ENCODE measurements around the gene MYBL2.

Gene MYBL2

DNA sequence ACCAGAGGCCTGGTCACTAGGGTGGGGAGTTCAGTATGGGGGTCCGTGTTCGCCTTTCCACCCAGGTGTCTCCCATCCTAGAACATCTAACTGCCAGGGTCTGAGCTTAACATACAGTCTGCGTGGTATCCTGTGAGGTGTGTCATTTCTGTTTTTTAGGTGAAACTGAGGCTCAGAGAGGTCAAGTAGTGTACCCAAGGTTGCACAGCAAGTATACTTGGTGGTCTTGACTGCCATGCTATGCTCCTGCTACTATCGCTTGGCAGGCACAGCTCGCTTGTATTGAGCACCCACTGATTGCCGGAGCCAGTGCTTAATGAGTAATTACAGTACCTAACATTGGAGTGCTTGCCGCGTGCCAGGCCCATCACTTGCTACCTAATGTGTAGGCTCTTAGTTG, 33.7 kb downstream of the MYBL2 start:
- H3K4me1 Mint-ChIP-seq = peaks cover 15% of the 10 kb centered on the region
- peaks cover 21% of the 10 kb centered on the region for H3K36me3 Mint-ChIP-seq
- no peaks in the 10 kb centered on the region for H3K9me3 Mint-ChIP-seq
- ATAC-seq = no peak
- H3K4me3 Mint-ChIP-seq = no peak overlapping the region
- peak overlapping the region; percentile 82 for H3K27ac Mint-ChIP-seq
- no peak for DNase-seq (ENCODE audit: low spot score in 2 of 2)

DNA sequence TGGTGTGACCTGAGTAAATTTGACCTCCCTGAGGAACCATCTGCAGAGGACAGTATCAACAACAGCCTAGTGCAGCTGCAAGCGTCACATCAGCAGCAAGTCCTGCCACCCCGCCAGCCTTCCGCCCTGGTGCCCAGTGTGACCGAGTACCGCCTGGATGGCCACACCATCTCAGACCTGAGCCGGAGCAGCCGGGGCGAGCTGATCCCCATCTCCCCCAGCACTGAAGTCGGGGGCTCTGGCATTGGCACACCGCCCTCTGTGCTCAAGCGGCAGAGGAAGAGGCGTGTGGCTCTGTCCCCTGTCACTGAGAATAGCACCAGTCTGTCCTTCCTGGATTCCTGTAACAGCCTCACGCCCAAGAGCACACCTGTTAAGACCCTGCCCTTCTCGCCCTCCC, 35.6 kb downstream of the MYBL2 start:
- ATAC-seq (no peak), DNase-seq (ENCODE audit: low spot score in 2 of 2) (no peak)
- Mint-ChIP-seq H3K4me3 (no peak overlapping the region), H3K4me1 (peaks cover 15% of the 10 kb centered on the region), H3K9me3 (no peaks in the 10 kb centered on the region), H3K36me3 (peaks cover 33% of the 10 kb centered on the region), H3K27ac (no peak overlapping the region)

DNA sequence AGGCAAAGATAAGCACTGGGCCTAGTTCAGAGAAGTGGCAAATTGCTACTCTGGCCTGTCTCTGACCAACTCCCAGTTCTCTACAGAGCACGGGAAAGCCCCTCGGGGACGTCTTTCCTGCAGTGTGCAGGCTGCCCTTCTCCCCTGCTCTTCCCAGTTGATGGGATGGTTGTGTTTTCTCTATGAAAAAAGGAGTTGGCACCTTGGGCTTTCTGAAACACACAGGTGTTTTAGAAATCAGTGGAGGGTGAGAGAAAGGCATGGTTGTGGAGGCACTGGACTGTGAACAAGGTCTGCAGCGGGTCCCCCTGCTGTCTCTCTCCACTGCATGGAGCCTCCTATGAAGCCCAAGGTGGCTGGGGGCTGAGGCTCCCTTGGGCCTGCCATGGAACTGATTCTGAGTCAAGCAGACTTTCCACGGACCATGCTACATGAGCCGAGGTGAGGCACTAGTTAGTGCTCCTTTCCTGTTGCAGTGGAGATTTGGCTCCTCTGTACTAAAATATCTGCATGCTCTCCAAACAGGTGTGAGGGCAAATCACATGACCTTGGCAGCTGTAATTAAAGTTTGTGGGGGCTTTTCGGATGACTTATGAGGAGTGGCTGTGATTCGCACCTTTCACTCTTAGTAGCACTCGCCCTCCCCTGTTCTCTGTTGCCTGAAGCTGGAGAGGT, 43.6 kb downstream of the MYBL2 start:
- H3K4me3 Mint-ChIP-seq = no peak overlapping the region
- DNase-seq (ENCODE audit: low spot score in 2 of 2) (no peak), ATAC-seq (peak; percentile 14)
- H3K27ac Mint-ChIP-seq = no peak overlapping the region
- H3K4me1 Mint-ChIP-seq = no peaks in the 10 kb centered on the region
- H3K9me3 Mint-ChIP-seq = no peaks in the 10 kb centered on the region
- H3K36me3 Mint-ChIP-seq = peaks cover 42% of the 10 kb centered on the region

DNA sequence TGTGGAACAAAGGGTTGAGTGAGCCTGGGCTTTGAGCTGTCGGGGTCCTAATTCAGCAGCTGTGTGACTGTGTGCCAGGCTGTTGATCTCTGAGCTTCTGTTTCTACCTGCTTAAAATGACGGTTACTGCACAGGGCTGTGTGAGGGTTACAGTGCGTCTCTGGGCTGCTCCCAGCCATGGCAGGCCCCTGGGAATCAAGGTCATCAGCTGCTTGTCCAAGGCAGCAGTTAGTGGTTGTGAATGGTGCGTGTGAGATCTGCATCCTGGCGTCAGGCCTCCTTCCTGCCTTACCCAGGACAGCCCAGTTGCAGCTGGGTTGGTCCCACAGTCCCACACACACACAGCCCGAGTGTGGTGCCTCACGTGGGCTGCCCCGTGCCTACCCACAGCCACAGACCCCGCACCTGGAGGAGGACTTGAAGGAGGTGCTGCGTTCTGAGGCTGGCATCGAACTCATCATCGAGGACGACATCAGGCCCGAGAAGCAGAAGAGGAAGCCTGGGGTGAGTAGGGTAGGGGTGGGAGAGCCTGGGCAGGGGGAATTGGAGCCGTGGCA, 44.3 kb downstream of the MYBL2 start:
- ATAC-seq = peak; percentile 33
- H3K9me3 Mint-ChIP-seq = no peaks in the 10 kb centered on the region
- H3K4me1 Mint-ChIP-seq = no peaks in the 10 kb centered on the region
- H3K36me3 Mint-ChIP-seq = peaks cover 35% of the 10 kb centered on the region
- no peak overlapping the region for H3K4me3 Mint-ChIP-seq
- DNase-seq (ENCODE audit: low spot score in 2 of 2) = no peak
- H3K27ac Mint-ChIP-seq = peak overlapping the region; percentile 32

DNA sequence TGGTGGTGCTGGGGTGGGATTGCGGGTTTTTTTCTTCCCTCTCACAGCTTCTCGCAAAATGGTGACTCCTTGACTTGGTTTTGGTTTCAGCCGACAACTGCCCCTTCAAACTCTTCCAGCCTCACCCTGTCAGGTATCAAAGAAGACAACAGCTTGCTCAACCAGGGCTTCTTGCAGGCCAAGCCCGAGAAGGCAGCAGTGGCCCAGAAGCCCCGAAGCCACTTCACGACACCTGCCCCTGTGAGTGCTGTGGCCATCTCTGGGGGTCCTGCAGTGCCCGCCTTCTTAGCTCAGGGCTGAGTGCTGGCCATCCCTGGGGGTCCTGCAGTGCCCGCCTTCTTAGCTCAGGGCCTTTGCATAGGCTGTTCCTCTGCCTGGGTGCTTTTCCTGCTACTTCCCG, 48.1 kb downstream of the MYBL2 start:
- DNase-seq (ENCODE audit: low spot score in 2 of 2) (no peak), ATAC-seq (no peak)
- H3K9me3 Mint-ChIP-seq = peaks cover 1% of the 10 kb centered on the region
- H3K36me3 Mint-ChIP-seq = peaks cover 18% of the 10 kb centered on the region
- no peak overlapping the region for H3K4me3 Mint-ChIP-seq
- H3K4me1 Mint-ChIP-seq = no peaks in the 10 kb centered on the region
- H3K27ac Mint-ChIP-seq = no peak overlapping the region

DNA sequence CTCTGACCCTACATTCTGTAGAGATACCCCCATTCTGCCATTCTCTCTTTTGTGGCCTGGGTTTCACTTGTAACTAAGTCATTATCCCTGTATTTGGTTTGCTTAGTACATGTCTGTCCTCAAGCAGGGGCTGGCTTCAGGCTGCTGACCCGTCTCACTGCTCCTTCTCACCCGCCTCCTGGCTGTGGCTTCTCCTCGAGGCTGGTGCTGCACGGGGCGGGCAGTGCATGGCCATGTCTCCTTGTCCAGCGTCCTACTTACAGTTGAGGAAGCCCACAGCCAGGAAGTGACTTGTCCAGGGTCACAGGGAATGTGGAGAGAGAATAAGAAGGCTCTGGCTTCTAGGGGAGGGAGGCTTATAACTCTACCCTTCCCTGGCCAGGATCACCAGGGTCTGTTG, 48.6 kb downstream of the MYBL2 start:
- Mint-ChIP-seq H3K4me1 (no peaks in the 10 kb centered on the region), H3K36me3 (peaks cover 18% of the 10 kb centered on the region), H3K9me3 (peaks cover 2% of the 10 kb centered on the region), H3K4me3 (no peak overlapping the region), H3K27ac (no peak overlapping the region)
- no peak for DNase-seq (ENCODE audit: low spot score in 2 of 2)
- ATAC-seq = no peak

DNA sequence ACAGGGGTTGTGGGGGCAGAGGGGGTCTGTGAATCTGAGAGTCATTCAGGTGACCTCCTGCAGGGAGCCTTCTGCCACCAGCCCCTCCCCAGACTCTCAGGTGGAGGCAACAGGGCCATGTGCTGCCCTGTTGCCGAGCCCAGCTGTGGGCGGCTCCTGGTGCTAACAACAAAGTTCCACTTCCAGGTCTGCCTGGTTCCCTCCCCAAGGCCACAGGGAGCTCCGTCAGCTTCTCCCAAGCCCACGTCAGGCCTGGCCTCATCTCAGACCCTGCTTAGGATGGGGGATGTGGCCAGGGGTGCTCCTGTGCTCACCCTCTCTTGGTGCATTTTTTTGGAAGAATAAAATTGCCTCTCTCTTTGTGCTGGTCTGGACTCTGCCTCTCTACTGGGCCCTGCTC, 49.2 kb downstream of the MYBL2 start:
- no peak overlapping the region for H3K4me3 Mint-ChIP-seq
- no peak overlapping the region for H3K27ac Mint-ChIP-seq
- no peaks in the 10 kb centered on the region for H3K4me1 Mint-ChIP-seq
- no peak for DNase-seq (ENCODE audit: low spot score in 2 of 2)
- peaks cover 2% of the 10 kb centered on the region for H3K9me3 Mint-ChIP-seq
- ATAC-seq = no peak
- peaks cover 14% of the 10 kb centered on the region for H3K36me3 Mint-ChIP-seq

DNA sequence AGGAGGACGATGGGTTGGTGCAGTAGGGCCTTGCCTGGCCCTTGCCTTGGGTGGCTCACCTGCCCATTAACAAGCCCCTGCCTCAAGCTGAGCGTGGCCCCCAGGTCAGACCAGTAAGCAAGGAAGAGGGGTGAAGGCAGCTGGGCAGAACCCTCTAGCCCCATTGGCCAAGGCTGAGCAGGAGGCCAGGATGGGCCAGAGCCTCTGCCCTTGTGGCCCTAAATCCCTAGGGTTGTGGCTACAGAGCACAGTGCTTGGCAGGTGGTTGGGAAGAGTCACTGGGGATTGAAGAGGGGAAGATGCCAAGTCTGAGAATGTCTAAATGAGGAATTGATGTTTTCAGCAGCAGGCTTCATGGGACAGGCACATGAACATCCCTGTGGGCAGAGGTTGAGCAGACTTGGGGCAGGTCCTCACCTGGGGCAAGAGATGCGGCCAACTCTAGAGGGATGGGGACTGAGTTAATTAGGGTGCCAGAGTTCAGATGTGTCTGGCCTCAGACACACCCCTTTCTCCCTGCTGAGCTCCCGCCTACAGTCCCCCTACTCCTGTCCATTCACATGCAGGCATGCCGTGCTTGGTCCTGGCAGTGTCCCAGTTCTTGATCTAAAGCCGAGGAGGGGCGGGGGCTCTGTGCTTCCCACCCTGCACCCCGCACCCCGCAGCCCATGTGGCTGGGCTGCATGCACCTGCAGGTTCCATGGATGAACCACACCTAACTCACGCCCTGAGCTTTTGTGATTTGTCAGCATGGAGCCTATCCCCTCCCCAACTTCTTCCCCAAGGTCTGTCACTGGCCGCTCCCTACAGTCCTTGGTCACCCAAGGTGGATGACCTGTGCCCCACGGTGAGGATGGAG, 50.1 kb downstream of the MYBL2 start:
- Mint-ChIP-seq H3K4me1 (peaks cover 2% of the 10 kb centered on the region), H3K36me3 (peaks cover 13% of the 10 kb centered on the region), H3K27ac (no peak overlapping the region), H3K4me3 (no peak overlapping the region), H3K9me3 (peaks cover 2% of the 10 kb centered on the region)
- no peak for DNase-seq (ENCODE audit: low spot score in 2 of 2)
- ATAC-seq = no peak

DNA sequence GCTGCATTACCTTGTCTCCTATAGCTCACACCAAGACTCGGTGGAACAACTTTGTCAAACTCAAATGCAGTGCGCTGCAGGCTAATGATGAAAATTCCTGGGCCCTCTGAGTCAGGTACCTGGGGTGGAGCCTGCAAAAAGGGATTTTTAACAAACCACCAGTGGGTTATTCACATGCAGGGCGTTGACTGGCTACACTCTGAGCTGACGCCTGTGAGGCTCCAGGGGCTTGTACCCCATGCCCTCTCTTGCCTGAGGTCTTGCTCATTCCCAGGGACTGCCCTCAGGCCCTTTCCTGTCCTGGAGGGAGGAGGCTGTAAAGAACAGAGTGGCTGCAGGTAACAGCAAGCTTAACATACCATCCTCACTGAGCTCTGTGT, 50.7 kb downstream of the MYBL2 start:
- H3K4me3 Mint-ChIP-seq = no peak overlapping the region
- H3K27ac Mint-ChIP-seq = no peak overlapping the region
- peaks cover 13% of the 10 kb centered on the region for H3K36me3 Mint-ChIP-seq
- H3K9me3 Mint-ChIP-seq = peaks cover 2% of the 10 kb centered on the region
- H3K4me1 Mint-ChIP-seq = peaks cover 6% of the 10 kb centered on the region
- no peak for DNase-seq (ENCODE audit: low spot score in 2 of 2)
- no peak for ATAC-seq

DNA sequence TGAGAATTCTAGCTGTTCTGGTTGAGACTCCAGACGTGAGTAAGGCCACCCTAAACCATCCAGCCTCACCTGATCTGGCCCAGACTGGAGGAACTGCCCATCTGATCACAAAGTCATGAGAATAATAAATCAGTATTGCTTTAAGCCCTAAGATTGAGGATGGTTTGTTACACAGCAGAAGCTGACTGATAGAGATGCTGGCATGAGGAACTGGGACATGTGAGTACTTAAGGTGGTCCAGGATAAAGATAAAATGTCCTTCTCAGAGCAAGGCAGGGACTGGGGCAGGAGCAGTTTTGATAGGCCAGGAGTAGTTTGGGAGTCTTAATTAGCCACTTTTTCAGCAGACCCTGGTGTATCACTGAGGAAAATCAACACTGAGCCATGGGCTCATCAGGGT, 53.1 kb downstream of the MYBL2 start:
- DNase-seq (ENCODE audit: low spot score in 2 of 2) (no peak), ATAC-seq (no peak)
- H3K9me3 Mint-ChIP-seq = peaks cover 2% of the 10 kb centered on the region
- no peak overlapping the region for H3K27ac Mint-ChIP-seq
- H3K4me1 Mint-ChIP-seq = peaks cover 6% of the 10 kb centered on the region
- H3K36me3 Mint-ChIP-seq = no peaks in the 10 kb centered on the region
- no peak overlapping the region for H3K4me3 Mint-ChIP-seq

DNA sequence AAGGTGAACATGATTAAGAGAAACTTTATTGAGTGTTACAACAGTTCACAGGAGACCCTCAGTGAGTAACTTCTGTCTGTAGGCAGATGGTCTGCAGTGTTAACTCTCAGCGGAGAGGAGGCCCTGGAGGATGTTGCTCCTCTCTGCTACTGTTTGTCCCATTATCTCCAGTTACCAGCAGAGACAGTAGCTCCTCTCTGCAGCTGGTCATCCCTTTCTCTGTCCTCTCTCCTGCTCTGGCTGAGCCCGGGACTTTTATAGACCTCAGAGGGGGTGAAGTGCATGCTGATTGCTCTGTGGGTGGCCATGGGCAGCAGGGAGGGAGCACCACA, 54.1 kb downstream of the MYBL2 start:
- peaks cover 6% of the 10 kb centered on the region for H3K4me1 Mint-ChIP-seq
- no peak overlapping the region for H3K4me3 Mint-ChIP-seq
- no peak for ATAC-seq
- no peak overlapping the region for H3K27ac Mint-ChIP-seq
- no peak for DNase-seq (ENCODE audit: low spot score in 2 of 2)
- no peaks in the 10 kb centered on the region for H3K36me3 Mint-ChIP-seq
- H3K9me3 Mint-ChIP-seq = peaks cover 2% of the 10 kb centered on the region

DNA sequence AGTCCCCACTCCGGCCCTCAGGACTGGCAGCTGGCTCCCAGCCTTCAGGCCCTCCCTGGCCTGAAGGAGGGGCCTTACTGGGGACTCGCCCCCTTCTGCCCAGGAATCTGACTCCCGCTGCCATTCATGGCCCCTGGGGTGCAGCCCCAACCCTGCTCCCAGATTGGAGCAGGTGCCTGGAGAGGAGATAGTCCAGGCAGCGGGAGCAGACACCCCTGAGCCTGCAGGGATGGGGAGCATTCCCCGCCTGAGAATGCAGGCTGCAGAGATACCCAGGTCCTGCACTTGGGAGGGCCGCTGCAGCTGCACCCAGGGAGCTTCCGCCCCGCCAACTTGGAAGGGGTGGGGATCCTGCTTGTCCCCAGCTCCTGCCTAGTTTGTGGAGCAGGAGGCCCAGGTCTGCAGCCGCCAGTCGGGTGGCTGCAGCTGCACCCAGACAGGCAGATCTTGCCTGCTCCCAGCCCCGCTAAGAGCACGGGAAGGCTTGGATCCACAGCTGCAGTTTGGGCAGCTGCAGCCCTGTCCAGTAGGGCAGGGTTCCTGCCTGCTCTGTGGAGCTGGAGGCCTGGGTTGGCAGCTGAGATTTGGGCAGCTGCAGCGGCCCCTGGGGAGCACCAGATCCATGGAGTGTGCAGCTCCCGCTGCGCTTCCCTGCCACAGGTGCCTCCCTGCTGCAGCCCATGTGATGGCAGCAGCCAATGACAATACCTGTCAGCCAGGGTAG, 54.7 kb downstream of the MYBL2 start:
- ATAC-seq (peak; percentile 43), DNase-seq (ENCODE audit: low spot score in 2 of 2) (no peak)
- Mint-ChIP-seq H3K4me3 (no peak overlapping the region), H3K27ac (no peak overlapping the region), H3K9me3 (peaks cover 2% of the 10 kb centered on the region), H3K4me1 (peaks cover 6% of the 10 kb centered on the region), H3K36me3 (no peaks in the 10 kb centered on the region)

DNA sequence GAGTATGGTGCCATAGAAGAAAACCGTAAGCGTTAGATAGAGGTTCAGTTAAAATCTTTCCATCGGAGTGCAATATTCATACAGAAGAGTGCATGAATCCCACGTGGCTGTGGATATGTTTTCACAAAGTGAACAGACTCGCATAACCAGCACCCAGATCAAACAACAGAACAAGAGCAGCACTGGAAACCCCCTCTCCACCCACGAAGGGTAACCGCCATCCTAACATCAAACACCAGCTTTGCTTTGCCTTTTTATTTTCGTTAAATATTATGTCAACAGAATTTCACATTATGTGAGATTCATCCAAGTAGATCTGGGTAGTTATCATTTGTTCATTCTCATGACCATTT, 55.2 kb downstream of the MYBL2 start:
- Mint-ChIP-seq H3K27ac (no peak overlapping the region), H3K4me3 (no peak overlapping the region), H3K36me3 (no peaks in the 10 kb centered on the region), H3K4me1 (peaks cover 6% of the 10 kb centered on the region), H3K9me3 (peaks cover 2% of the 10 kb centered on the region)
- ATAC-seq (peak; percentile 4), DNase-seq (ENCODE audit: low spot score in 2 of 2) (no peak)

DNA sequence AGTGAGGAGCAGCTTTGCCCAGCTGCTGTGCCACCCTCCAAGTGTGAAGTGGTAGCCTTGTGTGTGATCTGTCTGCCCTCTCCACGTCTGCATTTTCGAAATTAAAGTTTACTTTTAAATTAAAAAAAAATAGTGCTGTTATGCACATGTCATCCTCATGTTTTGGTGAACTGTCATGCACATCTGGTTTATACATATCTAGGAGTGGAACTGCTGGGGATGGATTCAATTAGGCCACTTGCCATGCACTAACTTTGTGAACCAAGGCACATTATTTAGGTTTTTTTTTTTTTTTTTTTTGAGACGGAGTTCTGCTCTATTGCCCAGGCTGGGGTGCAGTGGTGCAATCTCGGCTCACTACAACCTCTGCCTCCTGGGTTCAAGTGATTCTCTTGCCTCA, 56.3 kb downstream of the MYBL2 start:
- H3K4me3 Mint-ChIP-seq = no peak overlapping the region
- no peak overlapping the region for H3K27ac Mint-ChIP-seq
- DNase-seq (ENCODE audit: low spot score in 2 of 2) (no peak), ATAC-seq (no peak)
- peaks cover 2% of the 10 kb centered on the region for H3K9me3 Mint-ChIP-seq
- no peaks in the 10 kb centered on the region for H3K36me3 Mint-ChIP-seq
- H3K4me1 Mint-ChIP-seq = peaks cover 6% of the 10 kb centered on the region

DNA sequence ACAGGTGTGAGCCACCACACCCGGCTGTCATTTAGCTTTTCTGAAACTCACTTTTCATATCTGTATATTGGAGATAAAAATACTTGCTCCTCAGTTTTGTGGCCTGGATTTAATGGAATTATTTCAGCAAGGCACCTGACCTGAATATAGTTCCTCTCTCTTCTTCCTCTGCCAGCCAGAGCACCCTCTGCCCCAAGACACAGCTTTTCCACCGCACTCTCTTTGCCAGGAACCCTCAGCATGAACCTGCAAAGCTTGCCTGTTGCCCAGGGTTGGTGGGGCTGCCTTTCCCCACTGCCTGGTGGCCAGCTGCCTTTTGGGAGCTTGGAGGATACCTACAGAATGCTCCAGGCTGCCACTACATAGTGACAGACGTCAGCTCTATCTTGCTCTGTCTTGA, 56.8 kb downstream of the MYBL2 start:
- Mint-ChIP-seq H3K9me3 (peaks cover 2% of the 10 kb centered on the region), H3K4me1 (peaks cover 6% of the 10 kb centered on the region), H3K4me3 (no peak overlapping the region), H3K36me3 (no peaks in the 10 kb centered on the region), H3K27ac (no peak overlapping the region)
- ATAC-seq (no peak), DNase-seq (ENCODE audit: low spot score in 2 of 2) (no peak)

DNA sequence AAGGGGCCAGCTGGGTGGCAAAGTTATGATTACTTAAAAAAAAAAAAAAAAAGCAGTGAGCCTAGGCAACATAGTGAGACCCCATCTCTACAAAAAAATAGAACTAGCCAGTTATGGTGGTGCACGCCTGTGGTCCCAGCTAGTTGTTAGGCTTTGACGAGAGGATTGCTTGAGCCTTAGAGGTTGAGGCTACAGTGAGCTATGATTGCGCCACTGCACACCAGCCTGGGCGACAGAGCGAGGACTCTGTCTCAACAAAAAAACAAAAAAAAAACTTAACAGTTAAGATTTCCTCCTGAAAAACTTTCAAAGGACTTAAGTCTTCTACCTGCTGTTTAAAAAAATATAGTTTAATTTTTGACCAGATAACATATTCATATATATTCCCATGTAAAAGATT, 57.5 kb downstream of the MYBL2 start:
- ATAC-seq (no peak), DNase-seq (ENCODE audit: low spot score in 2 of 2) (no peak)
- no peak overlapping the region for H3K4me3 Mint-ChIP-seq
- no peak overlapping the region for H3K27ac Mint-ChIP-seq
- peaks cover 2% of the 10 kb centered on the region for H3K9me3 Mint-ChIP-seq
- H3K4me1 Mint-ChIP-seq = peaks cover 6% of the 10 kb centered on the region
- H3K36me3 Mint-ChIP-seq = no peaks in the 10 kb centered on the region
